NCI-H1105 treated with DMSO at 0.1 percent for 48 hours (cell line): Measurements from ENCODE around the gene ASCC2.

Experiments
- DNase-seq: peaks from one replicate; lab custom pipeline; 2025; lab: John Stamatoyannopoulos, UW

Gene ASCC2

GRCh38 chr22:29753808-29754657 is 84.0 kb downstream of the ASCC2 start:
- no peak for DNase-seq

DNA sequence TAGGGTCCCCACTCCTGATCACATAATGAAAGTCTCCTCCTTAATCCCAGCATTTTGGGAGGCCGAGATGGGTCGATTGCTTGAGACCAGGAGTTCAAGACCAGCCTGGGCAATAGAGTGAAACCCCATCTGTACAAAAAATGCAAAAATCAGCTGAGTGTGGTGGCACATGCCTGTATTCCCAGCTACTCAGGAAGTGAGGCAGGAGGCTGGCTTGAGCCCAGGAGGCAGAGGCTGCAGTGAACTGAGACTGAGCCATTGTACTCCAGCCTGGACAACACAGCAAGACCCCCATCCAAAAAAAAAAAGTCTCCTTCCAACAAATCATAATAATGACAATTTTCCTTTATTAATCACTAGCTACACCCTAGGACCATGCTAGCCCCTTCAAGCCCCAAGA is 86.4 kb downstream of the ASCC2 start:
- DNase-seq = no peak

DNA sequence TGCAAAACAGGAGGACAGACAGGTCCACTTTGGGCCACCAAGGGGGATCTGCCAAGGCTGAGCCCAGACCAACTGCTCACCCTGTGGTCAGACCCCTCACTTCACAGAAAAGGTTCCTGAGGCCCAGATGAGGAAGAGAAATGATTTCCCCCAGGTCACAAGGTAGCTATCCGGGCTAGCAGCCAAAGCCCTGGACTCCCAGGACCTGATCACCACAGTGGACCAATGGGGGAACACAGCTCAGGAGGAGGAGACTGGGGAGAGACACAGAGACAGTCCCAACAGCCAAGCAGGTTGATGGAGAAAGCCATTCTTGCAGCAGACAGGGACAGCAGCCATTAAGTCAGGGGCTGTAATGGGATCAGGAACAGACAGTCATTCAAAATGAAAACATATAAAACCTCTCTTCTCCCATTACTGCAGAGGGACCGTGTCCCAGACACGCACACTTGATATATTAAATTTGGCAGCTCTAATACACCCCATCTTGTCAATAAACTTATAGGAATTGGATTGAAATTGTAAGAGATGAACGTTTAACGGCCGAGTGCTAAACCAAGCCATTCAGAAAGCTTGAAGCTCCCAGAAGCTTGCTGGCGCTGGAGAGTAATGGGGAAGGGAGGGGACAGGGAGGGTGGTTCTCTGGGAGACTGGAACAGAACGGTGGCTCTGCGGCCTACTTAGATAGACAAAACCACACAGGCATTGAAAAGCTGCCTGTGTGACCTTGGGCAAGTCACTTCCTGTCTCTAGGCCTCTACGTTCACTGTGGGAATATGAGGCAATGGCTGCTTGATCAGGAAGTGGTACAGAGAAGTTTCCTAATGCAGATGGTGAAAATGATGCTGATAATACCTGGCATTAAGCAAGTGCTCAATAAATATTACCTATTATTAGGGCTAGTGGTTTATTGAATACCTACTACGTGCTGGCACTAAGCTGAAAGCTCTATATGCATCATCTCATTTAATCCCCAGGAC is 87.2 kb downstream of the ASCC2 start:
- DNase-seq = no peak

GRCh38 chr22:29750029-29750428 is 88.0 kb downstream of the ASCC2 start:
- DNase-seq = no peak

DNA sequence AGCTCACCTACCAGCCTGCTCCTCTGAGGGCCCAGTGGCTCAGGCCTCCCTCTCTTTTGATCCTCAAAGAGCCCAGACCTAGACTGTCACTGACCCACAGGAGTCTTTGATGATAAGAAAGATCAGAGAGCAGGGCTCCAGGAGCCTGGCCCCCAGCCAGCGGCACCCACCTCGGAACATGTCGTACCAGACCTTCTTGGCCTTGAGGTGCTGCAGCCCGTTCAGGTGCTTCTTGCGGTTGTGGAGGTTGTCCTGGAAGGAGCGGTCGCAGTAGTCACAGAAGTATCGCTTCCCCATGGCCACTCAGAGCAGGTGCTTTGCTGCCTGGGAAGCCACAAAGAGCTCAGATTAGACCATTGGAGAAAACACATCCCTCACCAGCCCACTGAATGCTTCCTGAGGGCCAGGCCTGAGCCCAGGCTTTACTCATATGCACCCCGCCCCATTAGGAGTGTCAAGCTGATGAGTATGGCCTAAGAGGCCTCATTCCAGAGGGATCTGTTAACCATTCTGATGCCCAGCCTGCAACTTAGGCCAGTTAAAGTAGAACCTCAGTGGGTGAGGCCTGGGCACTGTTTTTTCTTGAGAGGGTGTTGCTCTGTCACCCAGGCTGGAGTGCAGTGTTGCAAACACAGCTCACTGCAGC is 89.7 kb downstream of the ASCC2 start:
- no peak for DNase-seq

GRCh38 chr22:29747832-29748231 is 90.2 kb downstream of the ASCC2 start:
- DNase-seq = no peak

DNA sequence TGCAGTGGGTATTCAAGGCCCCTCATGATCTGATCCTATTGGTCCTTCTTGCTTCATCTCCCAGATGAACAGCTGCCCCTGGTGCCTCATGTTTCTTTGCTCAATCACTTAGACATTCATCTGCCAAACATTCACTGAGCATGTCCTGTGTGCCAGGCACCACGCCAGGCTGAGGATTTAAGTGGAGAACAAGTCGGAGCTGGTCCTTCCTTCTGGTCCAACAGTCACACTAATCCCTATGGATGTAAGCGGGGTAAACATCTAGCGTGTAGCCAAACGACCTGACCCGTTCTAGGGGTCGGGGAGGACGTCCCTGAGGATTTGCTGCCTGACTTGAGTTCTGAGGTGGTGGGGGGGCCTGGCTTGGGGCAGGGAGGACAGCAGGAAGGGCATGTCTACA is 93.2 kb downstream of the ASCC2 start:
- DNase-seq = peak; percentile 92

DNA sequence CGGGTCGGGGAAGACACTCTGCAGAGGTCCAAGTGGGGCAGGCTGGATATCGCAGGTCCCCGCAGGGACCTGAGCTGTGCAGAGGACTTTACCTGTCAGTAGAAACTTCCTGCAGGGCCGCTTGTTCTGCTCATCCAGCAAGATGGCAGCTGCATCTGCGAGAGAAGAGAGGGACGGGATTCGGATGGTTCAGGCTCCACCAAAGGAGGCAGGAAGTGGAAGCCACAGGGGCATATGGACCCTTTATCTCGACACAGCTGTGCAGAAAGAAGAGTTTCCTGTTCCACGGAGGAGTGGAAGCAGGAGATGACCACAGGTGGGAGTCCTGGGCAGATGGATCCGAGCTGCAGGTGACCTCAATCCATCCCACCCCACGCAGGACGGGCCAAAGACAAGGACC is 95.7 kb downstream of the ASCC2 start:
- no peak for DNase-seq

- DNase-seq = no peak
Observed at GRCh38 chr22:29741926-29742325, 96.1 kb downstream of the ASCC2 start.

DNA sequence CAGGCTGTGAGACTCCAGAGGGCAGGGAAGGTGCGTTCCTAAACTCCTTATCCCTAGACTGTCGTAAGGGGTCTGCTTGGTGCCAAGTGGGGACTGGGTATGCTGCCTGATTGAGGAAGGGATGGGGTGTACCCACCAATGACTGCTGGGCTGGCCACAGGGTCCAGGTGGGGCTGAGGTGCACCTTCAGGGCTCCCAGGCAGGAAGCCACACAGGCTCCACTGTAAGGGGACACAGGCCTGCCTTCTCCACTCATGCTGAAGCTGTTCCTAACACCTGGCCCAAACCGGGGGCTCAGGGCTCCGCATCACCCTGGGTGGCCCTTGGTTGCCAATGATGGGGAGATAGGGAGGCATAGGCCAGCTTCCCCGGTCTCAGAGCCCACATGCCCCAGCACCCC is 97.9 kb downstream of the ASCC2 start:
- DNase-seq = no peak

DNA sequence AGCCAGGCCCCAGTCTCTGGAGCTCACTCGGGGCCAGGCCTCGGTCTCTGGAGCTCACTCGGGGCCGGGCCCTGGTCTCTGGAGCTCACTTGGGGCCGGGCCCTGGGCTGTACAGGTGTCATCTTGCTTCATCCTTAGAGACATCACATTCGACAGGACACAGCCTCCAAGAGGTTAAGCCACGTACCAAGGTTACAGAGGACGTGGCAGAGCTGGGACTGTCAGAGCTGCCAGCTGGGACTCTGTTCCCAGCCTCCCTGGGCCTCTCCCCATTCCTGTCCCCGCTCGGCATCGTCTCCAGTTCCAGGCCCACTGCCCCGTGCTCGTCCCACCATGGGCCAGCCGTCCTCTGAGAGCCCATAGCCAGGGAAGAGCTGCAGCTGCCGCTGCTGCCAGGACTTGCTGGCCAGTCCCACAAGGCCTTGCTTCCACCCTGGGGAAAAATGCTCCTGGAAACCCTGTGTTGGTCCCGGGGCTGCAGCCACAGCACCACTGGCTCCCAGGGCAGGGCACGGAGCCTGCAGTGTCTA is 98.7 kb downstream of the ASCC2 start:
- DNase-seq = no peak
